ENCODE data around the gene HDAC4. TPM values are rescaled to one million over a fixed set of nuclear protein-coding genes. Genes with fewer than 3 reads are reported as not detected.

HDAC4 gene
- total RNA-seq, 1 experiment from 2014 or later = 40.1 TPM

DNA sequence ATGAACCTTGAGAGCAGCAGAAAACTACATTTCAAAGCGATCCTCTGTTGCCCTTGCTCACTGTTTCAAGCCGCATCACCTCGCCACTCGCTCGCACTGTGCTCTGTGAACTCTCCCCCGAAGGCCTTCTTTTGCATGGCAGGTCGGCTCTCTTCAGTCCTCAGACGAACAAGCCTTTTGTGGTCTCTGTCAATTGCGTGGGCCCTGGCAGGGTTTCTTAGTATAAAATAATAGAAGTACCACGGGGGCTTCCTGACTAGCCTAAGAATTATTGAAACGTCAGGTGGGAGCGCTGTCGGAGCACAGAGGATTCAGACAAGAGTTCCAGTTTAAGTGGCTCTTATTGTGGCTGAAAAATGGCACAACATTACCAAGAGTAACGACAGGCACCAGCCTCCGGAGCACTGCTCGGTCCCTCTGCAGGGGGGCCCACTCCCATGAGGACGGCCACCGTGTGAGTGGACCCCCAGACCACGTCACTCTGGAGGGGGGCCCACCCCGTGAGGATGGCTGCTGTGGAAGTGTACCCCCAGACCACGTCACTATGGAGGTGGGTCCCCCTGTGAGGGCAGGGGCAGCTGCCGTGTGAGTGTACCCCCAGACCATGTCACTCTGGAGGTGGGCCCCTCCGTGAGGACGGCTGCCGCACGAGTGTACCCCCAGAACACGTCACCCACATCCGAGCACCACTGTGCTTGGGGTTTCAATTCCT is 237.7 kb downstream of the HDAC4 start:
- TF ChIP-seq POLR2AphosphoS5 (IDR thresholded peaks at IDR 0.05; ENCODE audit: low read depth, low read length) (no peak), TCF7L2 (IDR thresholded peaks at IDR 0.05; ENCODE audit: low read depth, low read length) (no peak), SIN3A (IDR thresholded peaks at IDR 0.05; ENCODE audit: borderline replicate concordance, insufficient read depth, low read depth, low read length) (no peak)
- TF ChIP-seq, protein P1, sequence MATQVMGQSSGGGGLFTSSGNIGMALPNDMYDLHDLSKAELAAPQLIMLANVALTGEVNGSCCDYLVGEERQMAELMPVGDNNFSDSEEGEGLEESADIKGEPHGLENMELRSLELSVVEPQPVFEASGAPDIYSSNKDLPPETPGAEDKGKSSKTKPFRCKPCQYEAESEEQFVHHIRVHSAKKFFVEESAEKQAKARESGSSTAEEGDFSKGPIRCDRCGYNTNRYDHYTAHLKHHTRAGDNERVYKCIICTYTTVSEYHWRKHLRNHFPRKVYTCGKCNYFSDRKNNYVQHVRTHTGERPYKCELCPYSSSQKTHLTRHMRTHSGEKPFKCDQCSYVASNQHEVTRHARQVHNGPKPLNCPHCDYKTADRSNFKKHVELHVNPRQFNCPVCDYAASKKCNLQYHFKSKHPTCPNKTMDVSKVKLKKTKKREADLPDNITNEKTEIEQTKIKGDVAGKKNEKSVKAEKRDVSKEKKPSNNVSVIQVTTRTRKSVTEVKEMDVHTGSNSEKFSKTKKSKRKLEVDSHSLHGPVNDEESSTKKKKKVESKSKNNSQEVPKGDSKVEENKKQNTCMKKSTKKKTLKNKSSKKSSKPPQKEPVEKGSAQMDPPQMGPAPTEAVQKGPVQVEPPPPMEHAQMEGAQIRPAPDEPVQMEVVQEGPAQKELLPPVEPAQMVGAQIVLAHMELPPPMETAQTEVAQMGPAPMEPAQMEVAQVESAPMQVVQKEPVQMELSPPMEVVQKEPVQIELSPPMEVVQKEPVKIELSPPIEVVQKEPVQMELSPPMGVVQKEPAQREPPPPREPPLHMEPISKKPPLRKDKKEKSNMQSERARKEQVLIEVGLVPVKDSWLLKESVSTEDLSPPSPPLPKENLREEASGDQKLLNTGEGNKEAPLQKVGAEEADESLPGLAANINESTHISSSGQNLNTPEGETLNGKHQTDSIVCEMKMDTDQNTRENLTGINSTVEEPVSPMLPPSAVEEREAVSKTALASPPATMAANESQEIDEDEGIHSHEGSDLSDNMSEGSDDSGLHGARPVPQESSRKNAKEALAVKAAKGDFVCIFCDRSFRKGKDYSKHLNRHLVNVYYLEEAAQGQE (IDR thresholded peaks at IDR 0.05; ENCODE audit: insufficient read depth in 1 of 2, low read depth in 2 of 2, low read length in 1 of 2) = no peak
- TF ChIP-seq, protein P2, sequence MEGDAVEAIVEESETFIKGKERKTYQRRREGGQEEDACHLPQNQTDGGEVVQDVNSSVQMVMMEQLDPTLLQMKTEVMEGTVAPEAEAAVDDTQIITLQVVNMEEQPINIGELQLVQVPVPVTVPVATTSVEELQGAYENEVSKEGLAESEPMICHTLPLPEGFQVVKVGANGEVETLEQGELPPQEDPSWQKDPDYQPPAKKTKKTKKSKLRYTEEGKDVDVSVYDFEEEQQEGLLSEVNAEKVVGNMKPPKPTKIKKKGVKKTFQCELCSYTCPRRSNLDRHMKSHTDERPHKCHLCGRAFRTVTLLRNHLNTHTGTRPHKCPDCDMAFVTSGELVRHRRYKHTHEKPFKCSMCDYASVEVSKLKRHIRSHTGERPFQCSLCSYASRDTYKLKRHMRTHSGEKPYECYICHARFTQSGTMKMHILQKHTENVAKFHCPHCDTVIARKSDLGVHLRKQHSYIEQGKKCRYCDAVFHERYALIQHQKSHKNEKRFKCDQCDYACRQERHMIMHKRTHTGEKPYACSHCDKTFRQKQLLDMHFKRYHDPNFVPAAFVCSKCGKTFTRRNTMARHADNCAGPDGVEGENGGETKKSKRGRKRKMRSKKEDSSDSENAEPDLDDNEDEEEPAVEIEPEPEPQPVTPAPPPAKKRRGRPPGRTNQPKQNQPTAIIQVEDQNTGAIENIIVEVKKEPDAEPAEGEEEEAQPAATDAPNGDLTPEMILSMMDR (IDR thresholded peaks at IDR 0.05) = no peak
- ChIA-PET CTCF (no interaction called here), POLR2A (no interaction called here)
- Histone ChIP-seq H3K4me3 (ENCODE audit: low read depth in 2 of 2, low read length in 2 of 2) (no peak overlapping the region), H3K36me3 (ENCODE audit: control insufficient read depth, insufficient read depth, low read length) (no peaks in the 10 kb centered on the region), H3K27ac (ENCODE audit: low read length) (no peak overlapping the region), H3K27me3 (ENCODE audit: control insufficient read depth, insufficient read depth, low read length) (no peaks in the 10 kb centered on the region), H3K9me3 (ENCODE audit: control insufficient read depth, insufficient read depth, low read depth, low read length) (no peaks in the 10 kb centered on the region), H3K4me1 (ENCODE audit: control insufficient read depth, insufficient read depth, low read length) (no peaks in the 10 kb centered on the region)
- no TSS peak for BruUV-seq (replicated peaks)
- ATAC-seq = no peak
- in situ Hi-C loops (cut with HindIII; ENCODE audit: low pct_unique_long_range_greater_than_20kb, low sequenced_read_pairs) = no loop called here
- intact Hi-C loops (cut with micrococcal nuclease; ENCODE audit: unreplicated experiment) = no loop called here
- no peak for DNase-seq (ENCODE audit: low read depth, low spot score)

DNA sequence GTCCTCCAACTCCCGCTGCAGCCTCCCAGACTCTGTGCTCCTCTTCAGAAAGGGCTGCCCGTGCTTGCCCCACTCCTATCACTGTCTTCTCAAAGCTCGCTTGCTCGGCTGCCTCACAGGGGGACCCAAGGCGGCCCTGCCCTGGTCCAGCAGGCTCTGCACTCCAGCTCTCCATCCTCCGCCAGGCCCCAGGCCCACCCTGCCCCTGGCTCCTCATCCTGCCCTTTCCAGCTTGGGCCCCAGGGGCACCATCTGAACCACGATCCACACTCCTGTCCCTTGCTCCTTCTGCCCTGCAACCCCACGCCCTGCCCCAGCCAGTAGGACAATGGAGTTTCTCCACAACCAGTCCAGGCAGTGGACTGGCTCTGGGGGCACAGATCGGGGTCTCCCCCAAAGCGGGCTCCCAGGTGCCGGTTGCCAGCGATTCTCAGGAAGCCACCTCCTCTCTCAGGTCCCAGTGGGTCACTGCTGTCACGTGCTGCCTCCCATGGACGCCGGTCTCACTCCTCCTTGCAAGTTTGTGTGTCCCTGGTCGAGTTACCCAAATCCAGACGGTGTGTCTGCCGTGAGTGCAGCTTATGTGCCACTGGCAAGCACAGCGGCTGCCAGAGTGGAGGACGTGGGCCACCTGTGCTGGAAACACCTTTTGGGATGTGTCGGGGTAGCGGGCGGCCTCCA is 238.5 kb downstream of the HDAC4 start:
- Histone ChIP-seq H3K27me3 (ENCODE audit: control insufficient read depth, insufficient read depth, low read length) (no peaks in the 10 kb centered on the region), H3K9me3 (ENCODE audit: control insufficient read depth, insufficient read depth, low read depth, low read length) (no peaks in the 10 kb centered on the region), H3K4me1 (ENCODE audit: control insufficient read depth, insufficient read depth, low read length) (no peaks in the 10 kb centered on the region), H3K36me3 (ENCODE audit: control insufficient read depth, insufficient read depth, low read length) (no peaks in the 10 kb centered on the region), H3K4me3 (ENCODE audit: low read depth in 2 of 2, low read length in 2 of 2) (no peak overlapping the region), H3K27ac (ENCODE audit: low read length) (no peak overlapping the region)
- CTCF ChIA-PET = no interaction called here
- in situ Hi-C loops (cut with HindIII; ENCODE audit: low pct_unique_long_range_greater_than_20kb, low sequenced_read_pairs) = no loop called here
- DNase-seq (ENCODE audit: low read depth, low spot score) (no peak), ATAC-seq (no peak)
- POLR2A ChIA-PET = no interaction called here
- TF ChIP-seq TCF7L2 (IDR thresholded peaks at IDR 0.05; ENCODE audit: low read depth, low read length) (no peak), POLR2AphosphoS5 (IDR thresholded peaks at IDR 0.05; ENCODE audit: low read depth, low read length) (no peak), SIN3A (IDR thresholded peaks at IDR 0.05; ENCODE audit: borderline replicate concordance, insufficient read depth, low read depth, low read length) (no peak)
- TF ChIP-seq, protein P2 (IDR thresholded peaks at IDR 0.05) = no peak
- TF ChIP-seq, protein P1 (IDR thresholded peaks at IDR 0.05; ENCODE audit: insufficient read depth in 1 of 2, low read depth in 2 of 2, low read length in 1 of 2) = no peak
- BruUV-seq (replicated peaks) = no TSS peak
- intact Hi-C loops (cut with micrococcal nuclease; ENCODE audit: unreplicated experiment) = no loop called here
